HG02610 (cell line): ENCODE results near the gene GUCY2F.

Experiments used
- ATAC-seq: cut with Tn5 transposase; IDR thresholded peaks from one replicate; pipeline ENCODE4 v1.9.1; 2021; ENCODE audit warnings: mild to moderate bottlenecking, moderate library complexity; ENCODE audit not compliant: unreplicated experiment

The GUCY2F gene

GRCh38 chrX:109344678-109345077, 137.2 kb downstream of the GUCY2F start:
- no peak for ATAC-seq

- ATAC-seq = no peak
These were observed 137.8 kb downstream of the GUCY2F start for GRCh38 chrX:109344101-109344500.

DNA sequence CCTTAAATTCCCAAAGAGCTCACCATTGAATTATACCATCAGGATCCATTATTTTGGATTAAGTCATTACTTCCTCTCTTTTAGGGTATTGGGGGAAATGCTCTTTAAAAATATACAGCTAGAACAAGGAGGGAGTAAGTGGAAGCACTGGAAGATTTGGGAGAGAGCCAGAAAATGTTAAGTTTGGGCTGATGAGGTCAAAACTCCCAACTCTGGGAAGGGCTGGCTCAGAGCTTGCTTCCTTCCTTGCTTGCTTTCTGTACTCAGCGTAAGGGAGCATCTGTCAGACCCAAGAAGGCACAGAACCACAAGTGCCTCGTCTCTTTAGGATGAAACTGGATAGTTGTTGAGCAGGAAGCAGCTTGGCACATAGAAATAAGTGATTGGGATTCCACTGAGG, 138.2 kb downstream of the GUCY2F start:
- ATAC-seq = no peak

GRCh38 chrX:109336141-109336540, 145.7 kb downstream of the GUCY2F start:
- ATAC-seq = no peak

- no peak for ATAC-seq
These were observed 154.6 kb downstream of the GUCY2F start for GRCh38 chrX:109327251-109327650.
